ENCODE data around the gene TBC1D1. TPM values are rescaled to one million over a fixed set of nuclear protein-coding genes. Genes with fewer than 3 reads are reported as not detected.

TBC1D1 gene
- total and polyA plus RNA-seq, 2 experiments from 2014 or later = 53.9 to 151 TPM

DNA sequence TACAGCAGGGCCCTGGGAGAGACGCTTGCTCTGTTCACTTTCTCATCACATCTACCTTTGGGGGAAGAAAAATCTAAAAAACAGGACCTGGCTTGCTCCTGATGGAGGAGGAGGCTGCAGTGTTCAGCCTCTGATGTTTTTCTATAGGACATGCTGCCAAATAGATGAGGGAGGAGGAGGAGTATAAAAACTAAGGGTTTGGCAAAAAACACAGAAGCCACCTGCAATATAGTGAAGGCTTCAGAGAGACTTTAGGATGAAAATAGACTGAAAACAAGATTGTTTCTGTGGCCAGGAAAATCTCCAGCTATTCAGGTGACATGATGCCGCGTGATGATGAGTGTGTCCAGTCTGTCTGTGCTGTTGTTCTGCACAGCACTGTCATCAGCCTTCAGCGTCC is 229.9 kb downstream of the TBC1D1 start:
- Mint-ChIP-seq H3K36me3 (ENCODE audit: low read depth) (peaks cover 31% of the 10 kb centered on the region), H3K4me3 (no peak overlapping the region), H3K27me3 (ENCODE audit: insufficient read depth, low read depth, poor library complexity) (peaks cover 8% of the 10 kb centered on the region), H3K9me3 (no peaks in the 10 kb centered on the region), H3K27ac (no peak overlapping the region), H3K4me1 (peaks cover 37% of the 10 kb centered on the region)
- Histone ChIP-seq H2AFZ (no peak overlapping the region), H3K4me1 (ENCODE audit: insufficient read depth) (peaks cover 20% of the 10 kb centered on the region), H3K9me2 (ENCODE audit: insufficient read depth) (no peaks in the 10 kb centered on the region), H3K27ac (ENCODE audit: low read depth) (no peak overlapping the region), H3K27me3 (ENCODE audit: insufficient read depth) (no peaks in the 10 kb centered on the region), H3F3A (replicated peaks; ENCODE audit: low read depth) (no peaks in the 10 kb centered on the region), H3K36me3 (ENCODE audit: insufficient read depth) (peaks cover 3% of the 10 kb centered on the region; the same call in 1 of the 2 replicates), H3K79me2 (replicated peaks; ENCODE audit: insufficient read depth) (no peaks in the 10 kb centered on the region), H3K4me2 (no peak overlapping the region), H3K4me3 (no peak overlapping the region), H4K20me1 (replicated peaks; ENCODE audit: insufficient read depth) (no peaks in the 10 kb centered on the region)
- ATAC-seq = no peak
- TF ChIP-seq EZH2 (IDR thresholded peaks at IDR 0.05; ENCODE audit: low read depth, unreplicated experiment) = no peak
- DNase-seq (ENCODE audit: low spot score) = no peak

DNA sequence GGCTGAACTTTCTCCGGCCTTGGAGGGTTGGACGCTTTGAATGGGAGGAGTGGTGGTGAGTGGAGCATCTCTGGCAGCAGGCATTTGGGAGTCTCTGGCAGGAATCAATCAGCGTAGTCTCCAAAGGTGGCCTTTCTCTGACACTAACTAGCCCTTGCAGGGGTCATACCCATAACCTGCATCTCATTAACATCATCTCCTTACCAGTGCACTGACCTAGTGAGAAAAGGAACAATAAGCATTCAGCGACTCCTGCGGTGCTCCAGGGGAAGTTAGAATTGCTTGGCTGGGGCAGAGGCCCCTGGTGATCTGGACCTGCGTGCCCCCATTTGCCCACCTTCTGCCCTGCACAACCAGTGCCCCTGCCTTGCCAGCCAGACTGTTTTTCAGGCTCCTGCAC is 231.2 kb downstream of the TBC1D1 start:
- DNase-seq (ENCODE audit: low spot score) = no peak
- TF ChIP-seq, protein P1, sequence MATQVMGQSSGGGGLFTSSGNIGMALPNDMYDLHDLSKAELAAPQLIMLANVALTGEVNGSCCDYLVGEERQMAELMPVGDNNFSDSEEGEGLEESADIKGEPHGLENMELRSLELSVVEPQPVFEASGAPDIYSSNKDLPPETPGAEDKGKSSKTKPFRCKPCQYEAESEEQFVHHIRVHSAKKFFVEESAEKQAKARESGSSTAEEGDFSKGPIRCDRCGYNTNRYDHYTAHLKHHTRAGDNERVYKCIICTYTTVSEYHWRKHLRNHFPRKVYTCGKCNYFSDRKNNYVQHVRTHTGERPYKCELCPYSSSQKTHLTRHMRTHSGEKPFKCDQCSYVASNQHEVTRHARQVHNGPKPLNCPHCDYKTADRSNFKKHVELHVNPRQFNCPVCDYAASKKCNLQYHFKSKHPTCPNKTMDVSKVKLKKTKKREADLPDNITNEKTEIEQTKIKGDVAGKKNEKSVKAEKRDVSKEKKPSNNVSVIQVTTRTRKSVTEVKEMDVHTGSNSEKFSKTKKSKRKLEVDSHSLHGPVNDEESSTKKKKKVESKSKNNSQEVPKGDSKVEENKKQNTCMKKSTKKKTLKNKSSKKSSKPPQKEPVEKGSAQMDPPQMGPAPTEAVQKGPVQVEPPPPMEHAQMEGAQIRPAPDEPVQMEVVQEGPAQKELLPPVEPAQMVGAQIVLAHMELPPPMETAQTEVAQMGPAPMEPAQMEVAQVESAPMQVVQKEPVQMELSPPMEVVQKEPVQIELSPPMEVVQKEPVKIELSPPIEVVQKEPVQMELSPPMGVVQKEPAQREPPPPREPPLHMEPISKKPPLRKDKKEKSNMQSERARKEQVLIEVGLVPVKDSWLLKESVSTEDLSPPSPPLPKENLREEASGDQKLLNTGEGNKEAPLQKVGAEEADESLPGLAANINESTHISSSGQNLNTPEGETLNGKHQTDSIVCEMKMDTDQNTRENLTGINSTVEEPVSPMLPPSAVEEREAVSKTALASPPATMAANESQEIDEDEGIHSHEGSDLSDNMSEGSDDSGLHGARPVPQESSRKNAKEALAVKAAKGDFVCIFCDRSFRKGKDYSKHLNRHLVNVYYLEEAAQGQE (IDR thresholded peaks at IDR 0.05; ENCODE audit: unreplicated experiment) = no peak
- TF ChIP-seq POLR2AphosphoS5 (IDR thresholded peaks at IDR 0.05; ENCODE audit: low read depth) (no peak), CREB1 (CRISPR knock-in tag; IDR thresholded peaks at IDR 0.05; ENCODE audit: low read depth) (no peak), NANOG (IDR thresholded peaks at IDR 0.05; ENCODE audit: borderline replicate concordance) (no peak), EZH2 (IDR thresholded peaks at IDR 0.05; ENCODE audit: low read depth, unreplicated experiment) (no peak)
- TF ChIP-seq, protein P2, sequence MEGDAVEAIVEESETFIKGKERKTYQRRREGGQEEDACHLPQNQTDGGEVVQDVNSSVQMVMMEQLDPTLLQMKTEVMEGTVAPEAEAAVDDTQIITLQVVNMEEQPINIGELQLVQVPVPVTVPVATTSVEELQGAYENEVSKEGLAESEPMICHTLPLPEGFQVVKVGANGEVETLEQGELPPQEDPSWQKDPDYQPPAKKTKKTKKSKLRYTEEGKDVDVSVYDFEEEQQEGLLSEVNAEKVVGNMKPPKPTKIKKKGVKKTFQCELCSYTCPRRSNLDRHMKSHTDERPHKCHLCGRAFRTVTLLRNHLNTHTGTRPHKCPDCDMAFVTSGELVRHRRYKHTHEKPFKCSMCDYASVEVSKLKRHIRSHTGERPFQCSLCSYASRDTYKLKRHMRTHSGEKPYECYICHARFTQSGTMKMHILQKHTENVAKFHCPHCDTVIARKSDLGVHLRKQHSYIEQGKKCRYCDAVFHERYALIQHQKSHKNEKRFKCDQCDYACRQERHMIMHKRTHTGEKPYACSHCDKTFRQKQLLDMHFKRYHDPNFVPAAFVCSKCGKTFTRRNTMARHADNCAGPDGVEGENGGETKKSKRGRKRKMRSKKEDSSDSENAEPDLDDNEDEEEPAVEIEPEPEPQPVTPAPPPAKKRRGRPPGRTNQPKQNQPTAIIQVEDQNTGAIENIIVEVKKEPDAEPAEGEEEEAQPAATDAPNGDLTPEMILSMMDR (conservative IDR thresholded peaks at IDR 0.05; ENCODE audit: low read depth in 2 of 2) = no peak
- Mint-ChIP-seq H3K4me1 (peaks cover 30% of the 10 kb centered on the region), H3K36me3 (ENCODE audit: low read depth) (peaks cover 29% of the 10 kb centered on the region), H3K4me3 (no peak overlapping the region), H3K9me3 (no peaks in the 10 kb centered on the region), H3K27ac (no peak overlapping the region), H3K27me3 (ENCODE audit: insufficient read depth, low read depth, poor library complexity) (peaks cover 9% of the 10 kb centered on the region)
- Histone ChIP-seq H3K4me1 (ENCODE audit: insufficient read depth) (peaks cover 14% of the 10 kb centered on the region), H3K27me3 (ENCODE audit: insufficient read depth) (peaks cover 10% of the 10 kb centered on the region), H3K9me2 (ENCODE audit: insufficient read depth) (no peaks in the 10 kb centered on the region), H4K20me1 (replicated peaks; ENCODE audit: insufficient read depth) (0 out of 2 replicates have a peak, but pooled peaks cover 5% of the 10 kb centered on the region), H2AFZ (no peak overlapping the region), H3K4me2 (no peak overlapping the region), H3K79me2 (replicated peaks; ENCODE audit: insufficient read depth) (no peaks in the 10 kb centered on the region), H3F3A (replicated peaks; ENCODE audit: low read depth) (no peaks in the 10 kb centered on the region), H3K36me3 (ENCODE audit: insufficient read depth) (peaks cover 3% of the 10 kb centered on the region; the same call in 1 of the 2 replicates), H3K4me3 (no peak overlapping the region), H3K27ac (ENCODE audit: low read depth) (no peak overlapping the region)
- peak; percentile 66 for ATAC-seq

All from GM23338 (cell line).